GM12891 (cell line): Measurements from ENCODE around the gene TNS3. TPM values are rescaled to one million over a fixed set of nuclear protein-coding genes. Genes with fewer than 3 reads are reported as not detected.

ENCODE experiments used
- DNase-seq: peaks from one replicate; pipeline ENCODE4 v3.0.0; 2011; ENCODE audit warnings: low spot score; ENCODE audit not compliant: insufficient read length
- FAIRE-seq: peaks from 2 replicates; lab custom pipeline; 2011; peaks lifted over from hg19 to GRCh38; lab: Jason Lieb, UNC
- PAX5 ChIP-seq: IDR thresholded peaks from 2 replicates; pipeline ENCODE4 v1.6.1; 2011; ENCODE audit warnings: low read length, moderate library complexity, mild to moderate bottlenecking; ENCODE audit not compliant: insufficient read depth, severe bottlenecking
- POLR2A ChIP-seq: IDR thresholded peaks from 2 replicates; pipeline ENCODE4 v1.6.1; 2011; ENCODE audit warnings: low read depth, low read length, control low read depth
- POLR2AphosphoS5 ChIP-seq: IDR thresholded peaks from 2 replicates; pipeline ENCODE4 v1.6.1; 2011; ENCODE audit warnings: low read depth, low read length, control low read depth
- POU2F2 ChIP-seq: IDR thresholded peaks from 2 replicates; pipeline ENCODE4 v1.6.1; 2011; ENCODE audit warnings: low read depth, mild to moderate bottlenecking, control low read depth, low read length, moderate library complexity
- SPI1 ChIP-seq: IDR thresholded peaks from 2 replicates; pipeline ENCODE4 v1.6.1; 2011; ENCODE audit warnings: low read depth, low read length, control low read depth
- TAF1 ChIP-seq: IDR thresholded peaks from 2 replicates; pipeline ENCODE4 v1.6.1; 2011; ENCODE audit warnings: low read depth, low read length, control low read depth
- polyA plus RNA-seq: library from polyadenylated mRNA; unstranded; fragments of >200 nt; gene quantifications from one replicate; pipeline ENCODE4 v1.2.1, GENCODE V29; 2012; ENCODE audit warnings: low read depth, missing spikeins, inconsistent platforms; ENCODE audit not compliant: missing spikeins

Gene TNS3
- 3.1 TPM for polyA plus RNA-seq

DNA sequence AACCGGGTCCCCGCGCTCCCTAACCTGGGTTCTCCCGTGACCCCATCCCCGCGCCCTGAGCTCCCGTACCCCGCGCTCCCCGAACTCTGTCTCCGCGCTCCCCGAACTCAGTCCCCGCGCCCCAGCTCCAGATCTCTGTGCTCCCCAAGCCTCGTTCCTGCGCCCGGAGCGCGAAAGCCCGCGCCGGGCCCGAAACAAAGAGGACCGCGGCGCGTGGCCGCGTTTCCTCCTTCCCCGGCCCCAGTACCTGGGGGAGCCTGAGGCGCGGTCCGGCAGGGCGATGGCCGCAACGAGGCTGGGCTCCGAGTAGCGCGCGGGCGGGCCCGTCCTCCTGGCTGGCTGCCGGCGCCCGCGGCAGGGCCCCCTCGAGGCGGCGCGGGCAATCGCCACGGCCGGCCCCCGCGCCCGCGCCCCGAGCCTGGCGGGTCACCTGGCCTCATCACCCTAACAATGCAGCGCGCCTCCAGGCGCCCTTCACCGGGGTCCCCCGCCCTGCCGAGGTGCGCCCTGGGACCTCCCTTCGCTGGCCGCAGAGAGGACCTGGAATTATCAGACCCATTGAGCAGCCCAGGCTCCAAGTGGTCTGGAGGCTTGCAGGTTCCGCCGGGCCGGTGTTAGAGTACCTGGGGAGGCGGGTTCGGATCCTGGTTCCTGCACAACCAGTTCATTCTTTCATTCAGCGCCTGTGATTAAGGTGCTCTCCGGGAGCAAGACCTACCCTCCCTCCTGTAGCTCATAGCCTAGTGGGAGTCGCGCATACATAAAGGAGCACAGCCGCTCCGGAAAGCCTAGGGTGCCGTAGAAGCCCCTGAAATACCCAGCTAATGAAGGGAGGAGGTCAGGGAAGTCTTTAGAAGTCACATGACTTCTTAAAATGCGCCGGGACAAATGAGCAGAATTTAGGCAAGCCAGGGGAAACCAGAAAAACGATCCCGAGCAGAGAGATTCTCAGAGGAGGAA lies at the start of gene TNS3:
TNS3 (minus strand) TSS at position 308 of the 960 bp plus-strand sequence. CDS start 142,475 bp downstream, outside the sequence.
- DNase-seq (no peak), FAIRE-seq (no peak)
- no peak for TF ChIP-seq SPI1
- TF ChIP-seq POLR2A: no peak
- no peak for TF ChIP-seq PAX5
- no peak for TF ChIP-seq TAF1
- TF ChIP-seq POLR2AphosphoS5: no peak
- TF ChIP-seq POU2F2: no peak

DNA sequence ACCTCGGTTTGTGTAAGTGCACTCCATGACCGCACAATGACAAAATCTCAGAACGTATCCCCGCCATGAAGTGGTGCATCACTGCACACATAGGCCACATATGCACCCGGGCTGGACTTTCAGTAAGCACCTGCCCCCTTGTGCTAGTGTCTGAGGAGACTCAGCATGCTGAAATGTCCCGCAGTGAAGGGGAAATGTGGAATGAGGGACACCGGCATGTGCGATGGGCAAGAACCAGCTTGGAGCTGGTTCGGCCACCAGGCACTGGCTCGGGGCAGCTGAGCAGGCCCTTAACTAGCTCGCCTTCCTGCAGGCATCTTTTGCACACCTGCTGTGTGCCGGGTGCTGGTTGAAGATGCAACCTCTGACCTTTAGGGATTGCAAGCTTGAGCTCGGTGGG lies 49.8 kb upstream of the TNS3 start:
- FAIRE-seq: no peak
- no peak for DNase-seq
- no peak for TF ChIP-seq TAF1
- no peak for TF ChIP-seq POLR2A
- no peak for TF ChIP-seq SPI1
- no peak for TF ChIP-seq POU2F2
- no peak for TF ChIP-seq POLR2AphosphoS5
- no peak for TF ChIP-seq PAX5

DNA sequence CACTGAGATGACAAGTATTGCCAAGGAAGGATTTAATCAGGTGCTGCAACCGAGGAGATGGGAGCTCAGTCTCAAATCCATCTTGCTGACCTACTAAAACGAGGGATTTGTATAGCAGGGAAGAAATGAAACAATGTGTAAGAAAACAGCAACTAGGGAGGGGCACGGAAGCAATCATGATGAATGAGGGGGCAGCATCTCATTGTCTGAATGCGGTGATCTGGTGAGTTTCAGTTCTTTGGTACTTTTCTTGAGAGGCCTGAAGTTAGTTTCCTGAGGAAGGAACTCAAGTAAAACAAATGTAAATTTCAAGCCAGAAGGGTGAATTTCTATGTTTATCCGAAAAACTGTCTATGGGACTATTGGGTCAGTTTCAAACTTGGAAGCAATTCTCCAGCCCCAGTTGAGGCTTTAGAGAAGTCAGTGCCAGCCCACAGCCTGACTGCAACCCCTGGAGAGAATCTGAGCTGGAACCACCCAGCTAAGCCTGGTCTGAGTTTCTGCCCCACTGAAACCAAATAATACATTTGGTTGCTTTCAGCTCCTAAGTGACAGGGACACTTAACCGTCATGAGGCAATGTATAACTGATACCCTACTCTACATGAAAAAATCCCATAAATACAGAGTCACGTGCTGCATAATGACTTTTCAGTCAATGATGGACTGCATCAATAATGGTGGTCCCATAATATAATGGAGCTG lies 45.8 kb upstream of the TNS3 start:
- peak; percentile 66 for FAIRE-seq
- DNase-seq: no peak
- TF ChIP-seq SPI1 (peak; percentile 44; the same call in 1 of the 2 replicates), TAF1 (no peak)

DNA sequence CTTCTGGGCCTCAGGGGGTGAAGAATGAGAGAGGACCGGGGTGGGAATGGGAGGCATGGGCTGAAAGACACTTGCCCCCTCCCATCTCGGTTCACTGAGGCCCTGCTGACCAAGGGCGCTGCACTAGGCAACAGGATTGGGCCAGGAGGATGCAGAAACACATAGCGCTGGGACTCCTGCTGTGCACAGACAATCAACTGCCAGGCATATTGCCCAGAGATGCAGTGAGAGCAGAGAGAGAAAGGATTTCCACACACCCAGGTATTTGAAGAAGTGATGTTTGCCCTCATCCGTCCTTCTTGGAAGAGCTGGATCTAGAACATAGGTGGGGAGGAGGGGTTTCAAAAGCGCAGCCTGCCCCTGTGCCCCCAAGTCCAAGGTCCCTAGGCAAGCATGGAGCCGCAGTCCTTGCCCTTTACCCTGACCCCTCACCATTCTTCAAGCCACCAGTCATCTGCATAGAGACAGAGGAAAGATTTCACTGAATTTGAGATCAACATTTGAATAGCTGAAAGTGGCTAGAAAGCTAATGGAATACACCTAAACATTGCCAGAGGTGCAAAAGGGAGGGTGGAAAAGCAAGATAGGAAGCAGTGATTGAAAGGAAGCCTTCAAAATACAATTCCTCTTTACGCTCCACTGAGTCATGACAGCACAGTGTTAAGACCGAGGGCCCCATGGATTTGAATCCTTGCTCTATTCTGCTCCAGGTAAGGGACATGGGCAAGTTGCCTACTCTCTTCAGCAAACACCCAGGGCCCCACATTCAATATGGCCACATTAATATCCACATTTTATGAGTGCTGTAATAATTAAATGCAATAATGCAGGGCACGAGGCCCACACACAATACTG lies 44.2 kb upstream of the TNS3 start:
- TF ChIP-seq POLR2AphosphoS5 (no peak), POLR2A (no peak), PAX5 (no peak), POU2F2 (no peak), TAF1 (no peak), SPI1 (no peak)
- DNase-seq (no peak), FAIRE-seq (no peak)

DNA sequence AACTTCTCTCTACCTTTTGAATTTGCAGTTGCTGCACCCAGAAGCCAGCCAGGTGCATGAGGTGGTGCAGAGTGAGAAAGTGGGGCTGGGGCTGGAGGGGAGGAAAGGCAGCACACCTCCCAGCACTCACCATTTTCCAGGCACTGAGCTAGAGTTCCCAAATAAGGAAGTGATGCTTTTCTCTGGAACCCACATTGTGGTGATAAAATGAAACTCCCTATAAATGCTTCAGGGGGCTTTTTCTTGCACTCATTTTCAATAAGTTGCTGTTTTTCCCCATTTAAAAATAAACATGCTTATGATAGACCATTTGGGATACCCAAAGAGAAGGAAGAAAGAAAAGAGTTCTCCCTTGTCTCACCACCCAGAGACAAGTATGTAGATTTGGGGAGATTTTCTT lies 42.8 kb upstream of the TNS3 start:
- no peak for FAIRE-seq

DNA sequence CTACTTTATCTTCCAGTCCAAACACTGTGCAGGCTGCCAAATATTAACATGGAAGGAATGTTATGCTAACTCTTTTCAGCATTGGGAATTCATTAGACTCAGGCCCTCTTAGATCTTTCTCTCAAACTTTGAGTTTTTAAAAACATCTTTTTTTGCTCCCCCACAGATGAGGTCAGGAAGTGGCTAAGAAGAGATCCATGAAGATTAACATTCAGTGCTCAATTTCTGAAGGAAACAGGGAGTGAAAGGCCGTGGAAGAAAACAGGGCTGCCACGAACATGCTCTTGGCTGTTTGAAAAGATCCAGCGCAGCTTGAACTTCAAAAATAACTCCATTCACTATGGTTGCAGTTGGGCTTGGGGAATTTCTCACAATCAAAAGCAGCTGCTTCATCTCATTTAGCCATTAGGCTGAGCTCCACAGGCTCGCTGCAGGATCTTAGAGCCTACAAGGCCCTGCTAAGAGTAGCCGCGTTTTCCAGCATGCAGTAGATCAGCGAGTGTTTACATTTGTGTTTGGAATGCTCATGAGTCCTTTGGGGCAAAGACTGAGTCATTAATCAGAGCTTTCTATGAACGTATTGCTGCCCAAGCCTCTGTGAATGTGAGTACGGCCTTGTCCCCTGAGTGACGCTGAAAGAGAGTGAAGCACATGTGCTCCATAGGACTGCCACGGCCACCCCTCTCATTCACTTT lies 41.2 kb upstream of the TNS3 start:
- DNase-seq (no peak), FAIRE-seq (no peak)
- TF ChIP-seq POU2F2 (no peak), TAF1 (no peak), PAX5 (no peak), SPI1 (no peak), POLR2AphosphoS5 (no peak)

More for the DNA sequence above, 42.8 kb upstream of the TNS3 start:
- TF ChIP-seq SPI1: peak; percentile 72
- TF ChIP-seq TAF1: no peak
- no peak for DNase-seq

DNA sequence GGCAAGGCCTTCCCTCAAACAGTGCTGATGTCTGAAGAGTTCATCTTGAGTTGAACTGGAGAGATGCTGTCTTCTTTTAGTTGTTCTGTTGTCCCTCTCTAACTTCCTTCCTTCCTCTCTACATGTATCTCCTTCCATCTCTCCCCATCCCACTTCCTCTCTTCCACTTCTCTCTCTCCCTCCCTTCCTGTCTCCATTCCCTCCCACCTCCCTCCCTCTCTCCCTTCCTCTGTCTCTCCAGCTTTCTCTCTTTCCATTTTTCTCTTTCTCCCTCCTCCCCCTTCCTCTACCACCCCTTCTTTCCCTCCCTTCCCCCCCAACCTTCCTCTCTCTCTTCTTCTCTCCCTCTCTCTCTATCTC lies 40.7 kb upstream of the TNS3 start:
- DNase-seq: no peak
- TF ChIP-seq PAX5 (no peak), POLR2AphosphoS5 (no peak), POLR2A (no peak), POU2F2 (no peak), TAF1 (no peak), SPI1 (no peak)
- FAIRE-seq: no peak

DNA sequence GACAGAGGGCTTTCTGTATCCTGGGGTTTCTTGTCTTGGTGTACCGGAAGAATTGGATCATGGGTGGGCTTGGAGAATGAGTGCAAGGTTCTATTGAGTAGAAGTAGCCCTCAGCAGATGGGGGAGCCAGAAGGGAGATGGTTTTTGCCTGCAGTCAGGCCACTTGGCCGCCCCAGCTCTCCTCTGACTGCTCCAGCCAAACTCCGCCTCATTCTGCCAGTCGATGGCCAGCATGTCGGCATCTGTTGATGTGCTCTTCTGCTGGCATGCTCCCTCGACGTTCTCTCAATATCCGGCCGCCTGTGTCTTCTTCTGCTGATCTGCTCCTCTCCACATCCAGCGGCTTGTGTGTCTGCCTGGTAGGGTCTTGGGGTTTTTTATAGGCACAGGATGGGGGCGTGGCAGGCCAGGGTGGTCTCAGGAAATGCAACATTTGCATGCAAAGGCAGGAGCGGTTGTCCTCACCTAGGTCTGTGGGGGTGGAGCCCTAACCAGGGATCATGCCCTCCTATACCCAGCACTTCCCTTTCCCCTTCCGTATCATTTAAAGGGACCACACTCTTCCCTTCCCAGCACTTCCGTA lies 40.2 kb upstream of the TNS3 start:
- TF ChIP-seq POU2F2: no peak
- DNase-seq (no peak), FAIRE-seq (no peak)

DNA sequence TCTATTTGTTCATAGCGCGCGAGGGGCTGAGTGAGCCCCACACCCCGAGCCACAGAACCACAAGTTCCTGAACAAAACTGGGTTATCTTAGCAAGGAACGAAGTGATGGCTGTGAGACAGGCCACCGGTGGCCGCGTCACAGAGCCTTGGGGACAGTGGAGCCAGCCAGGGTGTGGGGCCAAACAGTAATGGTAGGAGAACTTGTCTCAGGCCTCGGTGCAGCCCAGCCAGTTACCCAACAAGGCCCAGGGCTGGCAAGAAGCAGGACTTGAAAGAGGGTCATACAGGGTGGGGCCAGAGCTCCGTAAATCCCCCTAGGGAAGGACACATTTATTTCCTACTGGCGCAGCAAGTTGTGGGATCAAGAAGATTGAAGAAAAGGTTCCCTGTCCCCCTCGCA lies 39.4 kb upstream of the TNS3 start:
- DNase-seq (no peak), FAIRE-seq (no peak)
- TF ChIP-seq POLR2AphosphoS5 (no peak), PAX5 (no peak), POLR2A (no peak), TAF1 (no peak), POU2F2 (no peak), SPI1 (no peak)

DNA sequence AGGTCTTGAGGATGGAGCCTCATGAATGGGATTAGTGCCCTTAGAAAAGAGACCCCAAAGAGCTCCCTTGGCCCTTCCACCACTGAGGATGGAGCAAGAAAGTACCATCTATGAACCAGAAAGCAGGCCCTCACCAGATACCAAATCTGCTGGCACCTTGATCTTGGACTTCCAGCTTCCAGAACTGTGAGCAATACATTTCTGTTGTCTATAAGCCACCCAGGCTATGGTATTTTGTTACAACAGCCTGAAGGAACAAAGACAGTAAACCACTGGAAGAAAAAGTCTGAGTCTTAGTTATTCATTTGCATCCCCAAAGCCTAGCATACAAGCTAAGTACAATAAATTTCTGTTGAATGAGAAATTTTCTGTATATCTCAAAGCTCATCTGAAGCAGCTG lies 37.9 kb upstream of the TNS3 start:
- no peak for DNase-seq
- no peak for FAIRE-seq
- TF ChIP-seq POLR2AphosphoS5: no peak
